AG20443 (cell line): ENCODE results near the gene AREG.
"Not testable (repeated sequence)": the region's sequence is repeated elsewhere in the genome, so short reads cannot be mapped to it uniquely, and the experiment has no call there.

ENCODE experiments used
- DNase-seq: peaks from one replicate; pipeline ENCODE4 v3.0.0; 2012; ENCODE audit warnings: low spot score, mixed read lengths

The AREG gene, protein sequence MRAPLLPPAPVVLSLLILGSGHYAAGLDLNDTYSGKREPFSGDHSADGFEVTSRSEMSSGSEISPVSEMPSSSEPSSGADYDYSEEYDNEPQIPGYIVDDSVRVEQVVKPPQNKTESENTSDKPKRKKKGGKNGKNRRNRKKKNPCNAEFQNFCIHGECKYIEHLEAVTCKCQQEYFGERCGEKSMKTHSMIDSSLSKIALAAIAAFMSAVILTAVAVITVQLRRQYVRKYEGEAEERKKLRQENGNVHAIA

DNA sequence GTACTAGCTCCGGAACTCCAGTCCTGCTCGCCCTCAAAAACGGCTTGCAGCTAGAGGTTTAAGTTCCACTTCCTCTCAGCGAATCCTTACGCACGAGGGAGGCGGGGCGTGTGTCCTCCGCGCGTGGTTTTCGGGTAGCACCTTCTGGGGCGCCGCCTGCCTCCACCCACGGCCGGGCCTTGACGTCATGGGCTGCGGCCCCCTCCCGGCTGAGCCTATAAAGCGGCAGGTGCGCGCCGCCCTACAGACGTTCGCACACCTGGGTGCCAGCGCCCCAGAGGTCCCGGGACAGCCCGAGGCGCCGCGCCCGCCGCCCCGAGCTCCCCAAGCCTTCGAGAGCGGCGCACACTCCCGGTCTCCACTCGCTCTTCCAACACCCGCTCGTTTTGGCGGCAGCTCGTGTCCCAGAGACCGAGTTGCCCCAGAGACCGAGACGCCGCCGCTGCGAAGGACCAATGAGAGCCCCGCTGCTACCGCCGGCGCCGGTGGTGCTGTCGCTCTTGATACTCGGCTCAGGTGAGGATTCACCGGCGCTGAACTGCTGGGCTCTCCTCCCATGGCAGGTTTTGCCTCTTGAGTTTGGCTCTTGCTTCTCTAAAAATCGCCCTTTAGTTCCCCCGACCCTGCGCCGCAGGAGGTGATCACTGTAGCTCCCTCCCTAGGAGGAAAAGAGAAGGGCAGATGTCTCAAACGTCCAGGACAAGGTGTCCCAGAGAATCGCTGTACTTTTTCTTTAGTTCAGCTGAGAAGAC, at the start of gene AREG:
Gene AREG, plus strand, starts transcription at position 246 of the 752 bp plus-strand sequence. Its CDS starts 210 bp downstream, at position 456.
- peak; percentile 61 for DNase-seq

DNA sequence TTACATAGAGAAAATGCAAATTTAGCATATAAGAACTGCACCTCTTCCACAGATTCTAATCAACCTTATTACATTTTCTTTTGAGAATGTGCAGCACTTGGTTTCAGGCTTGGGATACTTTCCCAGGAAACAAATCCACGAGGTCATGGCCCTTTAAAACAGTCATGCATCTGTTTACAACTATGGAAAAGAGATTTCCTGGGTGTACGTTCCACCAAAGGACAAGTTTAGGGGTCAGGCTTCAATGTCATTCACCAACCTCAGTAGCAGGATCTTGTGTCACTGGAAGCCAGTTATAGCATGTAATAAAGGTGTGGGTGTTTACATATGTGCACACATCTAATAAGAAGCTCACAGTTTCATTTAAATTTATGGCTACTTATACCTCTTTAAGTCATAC, 49.3 kb upstream of the AREG start:
- no peak for DNase-seq

DNA sequence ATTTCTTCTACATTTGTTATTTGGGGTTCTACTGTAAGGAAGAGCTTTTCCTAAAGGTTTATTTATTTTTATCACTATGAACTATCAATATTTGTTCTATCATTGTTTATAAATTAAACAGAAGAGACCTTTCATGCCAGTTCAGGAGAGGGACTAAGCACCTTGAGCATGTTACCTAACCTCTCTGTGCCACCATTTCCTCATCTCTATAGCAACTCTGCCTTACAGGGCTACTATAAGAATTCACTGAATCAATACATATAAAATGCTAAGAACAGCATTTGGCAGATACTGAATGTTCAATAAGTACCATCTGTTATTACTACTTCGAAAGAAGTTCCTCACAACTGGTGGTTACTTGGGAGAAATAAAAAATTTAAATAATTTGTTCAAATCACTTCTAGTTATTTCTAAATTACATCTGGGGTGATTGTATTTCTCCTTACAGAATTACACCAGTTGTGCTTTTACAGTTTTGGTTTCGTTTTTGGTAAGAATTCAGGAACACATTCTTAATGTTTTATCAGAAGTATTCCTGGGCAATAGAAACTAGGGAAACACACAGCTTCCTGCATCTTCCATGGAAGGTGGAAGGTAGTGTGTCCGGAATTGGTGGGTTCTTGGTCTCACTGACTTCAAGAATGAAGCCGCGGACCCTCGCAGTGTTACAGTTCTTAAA, 47.0 kb upstream of the AREG start:
- no peak for DNase-seq

GRCh38 chr4:74398894-74399589, 45.9 kb upstream of the AREG start:
- not testable (repeated sequence) for DNase-seq

- DNase-seq: no peak
These were observed 44.5 kb upstream of the AREG start for GRCh38 chr4:74400395-74400794.

GRCh38 chr4:74402692-74403456, 42.1 kb upstream of the AREG start:
- DNase-seq: no peak

- no peak for DNase-seq
These were observed 37.0 kb upstream of the AREG start for GRCh38 chr4:74407891-74408290.

GRCh38 chr4:74408639-74409038, 36.3 kb upstream of the AREG start:
- DNase-seq: no peak

- DNase-seq: no peak
These were observed 34.7 kb upstream of the AREG start for GRCh38 chr4:74410272-74410671.

DNA sequence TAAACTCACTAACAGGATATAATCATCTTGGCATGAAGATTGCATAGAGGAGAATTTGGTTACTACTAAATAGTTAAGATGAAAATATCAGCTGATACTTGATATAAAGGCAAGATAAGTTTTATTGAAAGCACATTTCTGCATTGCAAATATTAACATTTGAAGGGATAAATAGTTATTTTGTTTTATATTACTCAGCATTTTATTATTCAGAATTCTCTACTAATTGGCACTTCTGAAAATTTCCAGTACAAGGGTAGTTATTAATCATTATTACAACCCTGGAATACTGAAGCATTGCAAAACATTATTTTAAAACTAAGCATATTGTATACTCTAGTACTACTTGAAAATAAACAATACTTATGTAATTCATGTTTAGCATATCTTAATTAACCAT, 32.7 kb upstream of the AREG start:
- no peak for DNase-seq

DNA sequence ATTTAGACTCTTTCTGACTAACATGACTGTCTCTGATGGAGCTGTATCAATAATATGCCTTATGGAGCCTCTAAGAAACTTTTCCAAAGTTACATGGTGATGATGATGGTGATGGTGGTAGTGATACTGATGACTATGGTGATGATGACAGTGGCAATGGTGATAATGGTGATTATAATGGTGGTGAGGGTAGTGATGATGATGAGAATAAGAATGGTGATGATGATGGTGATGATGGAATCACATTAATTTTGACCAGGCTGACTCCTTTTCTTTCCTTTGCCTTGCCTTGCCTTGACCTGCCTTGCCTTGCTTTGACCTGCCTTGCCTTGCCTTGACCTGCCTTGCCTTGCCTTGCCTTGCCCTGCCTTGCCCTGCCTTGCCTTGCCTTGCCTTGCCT, 31.7 kb upstream of the AREG start:
- DNase-seq: no peak

DNA sequence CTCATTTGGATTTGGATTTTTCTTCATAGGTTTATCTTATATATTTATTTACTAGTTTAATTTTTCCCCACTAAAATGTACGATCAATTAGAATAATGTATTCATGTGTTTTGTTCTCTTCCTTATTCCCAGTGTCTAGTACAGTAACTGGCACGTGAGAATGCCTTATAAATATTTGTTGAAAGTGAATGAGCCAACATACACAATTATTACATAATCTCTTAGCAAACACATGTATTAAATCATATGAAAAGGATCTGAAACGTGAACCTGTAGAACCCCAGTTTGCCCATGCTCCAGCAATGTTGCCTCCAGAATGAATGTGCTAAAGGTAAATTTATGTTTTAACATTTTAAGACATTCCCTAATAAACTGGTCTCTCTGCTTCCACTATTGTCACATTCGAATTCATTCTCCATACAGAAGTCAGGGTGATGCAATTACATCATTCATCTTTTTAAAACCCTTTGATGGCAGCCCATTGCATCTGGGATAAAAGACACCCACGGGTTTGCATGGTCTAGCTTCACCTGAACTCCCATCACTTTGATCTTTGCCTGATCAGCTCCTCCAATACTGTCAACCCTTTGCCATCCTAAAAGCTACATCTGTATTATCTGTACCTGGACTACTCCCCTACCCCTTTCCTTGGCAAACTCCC, 30.7 kb upstream of the AREG start:
- no peak for DNase-seq

GRCh38 chr4:74415602-74416300, 29.2 kb upstream of the AREG start:
- no peak for DNase-seq

DNA sequence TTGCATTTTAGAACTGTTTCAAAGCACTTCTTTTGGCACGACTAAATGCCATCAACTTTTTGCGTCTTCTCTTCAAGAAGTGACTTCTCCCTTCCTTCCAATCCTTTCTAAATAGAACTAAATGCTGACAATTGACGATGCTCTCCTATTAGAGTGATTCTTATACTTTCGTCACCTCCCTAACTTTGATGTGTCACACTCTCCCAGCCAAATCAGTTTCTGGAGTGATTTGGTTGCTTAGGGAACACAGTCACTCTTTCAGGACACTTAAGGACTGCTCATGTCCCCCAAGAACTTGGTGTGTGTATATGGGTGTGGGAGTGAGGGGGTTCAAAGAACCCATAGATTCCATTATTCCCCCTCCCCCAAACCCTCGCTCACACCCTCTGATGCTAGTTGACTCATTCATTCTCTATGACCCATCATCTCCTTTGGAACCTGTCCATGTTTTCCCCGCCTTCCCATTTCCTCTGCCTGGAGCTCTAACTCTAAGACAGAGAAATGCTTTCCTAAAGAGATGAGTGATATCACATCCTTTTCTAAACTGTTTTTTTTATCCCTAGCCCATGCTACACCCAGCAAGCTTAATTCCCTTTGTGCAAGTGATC, 26.8 kb upstream of the AREG start:
- peak; percentile 58 for DNase-seq

DNA sequence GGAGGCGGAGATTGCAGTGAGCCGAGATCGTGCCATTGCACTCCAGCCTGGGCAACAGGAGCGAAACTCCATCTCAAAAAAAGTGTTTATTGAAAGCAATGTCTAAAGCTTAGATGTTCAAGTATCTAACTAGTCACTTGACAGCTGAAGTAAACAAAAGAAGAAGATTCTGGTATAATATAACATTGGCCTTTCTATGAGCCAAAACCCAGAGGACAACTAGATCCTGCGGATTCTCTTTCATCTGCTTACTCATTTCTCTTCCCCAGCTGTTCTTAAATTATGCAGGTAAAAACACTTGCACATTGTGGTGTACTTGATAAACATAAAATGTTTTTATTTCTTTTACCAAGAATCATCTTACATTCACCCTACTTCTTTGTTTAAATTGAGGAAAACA, 24.1 kb upstream of the AREG start:
- no peak for DNase-seq

DNA sequence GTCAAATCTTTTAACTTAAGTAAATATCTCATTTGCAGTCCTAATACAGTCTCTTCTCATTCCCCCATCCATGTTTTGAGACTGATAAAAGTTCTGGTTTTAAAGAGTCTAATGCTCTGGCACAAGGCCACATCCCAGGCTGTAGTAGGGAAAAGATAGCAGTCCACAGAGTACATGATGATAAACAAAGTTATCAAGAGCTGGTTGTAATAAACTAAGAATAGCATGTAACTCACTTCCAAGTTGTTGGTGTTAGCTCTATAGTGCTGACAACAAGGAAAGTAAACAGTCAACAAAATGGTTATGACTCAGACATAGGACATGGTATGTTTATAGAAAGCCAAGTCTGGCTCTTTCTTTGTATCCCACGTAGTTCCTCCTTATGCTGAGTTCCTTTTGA, 21.8 kb upstream of the AREG start:
- no peak for DNase-seq

- DNase-seq: no peak
These were observed 20.8 kb upstream of the AREG start for GRCh38 chr4:74424111-74424510.

DNA sequence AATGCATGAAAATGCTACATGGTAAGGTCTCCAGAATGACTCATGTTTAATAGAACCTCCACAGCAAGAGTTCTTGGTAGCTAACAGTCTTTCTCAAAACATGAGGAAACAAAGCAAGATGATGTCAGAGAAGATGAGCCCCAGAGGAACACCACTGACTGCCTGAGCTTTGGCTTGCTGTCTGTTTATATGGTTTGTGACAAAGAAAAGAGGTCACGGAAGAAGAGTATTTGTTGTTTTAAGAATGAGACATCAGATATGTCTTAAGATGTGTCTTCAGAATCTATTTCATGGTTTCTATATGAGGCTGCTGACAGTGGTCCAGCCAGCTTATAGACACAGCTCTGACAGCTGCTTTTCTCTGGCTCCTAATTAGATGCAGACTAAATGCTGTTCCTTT, 18.8 kb upstream of the AREG start:
- DNase-seq: peak; percentile 33

- no peak for DNase-seq
These were observed 16.7 kb upstream of the AREG start for GRCh38 chr4:74428276-74428675.
